Measurements from ENCODE around the gene KDM5D. TPM values are rescaled to one million over a fixed set of nuclear protein-coding genes. Genes with fewer than 3 reads are reported as not detected.

KDM5D gene
- total RNA-seq, 1 donor from 2014 or later = not detected

DNA sequence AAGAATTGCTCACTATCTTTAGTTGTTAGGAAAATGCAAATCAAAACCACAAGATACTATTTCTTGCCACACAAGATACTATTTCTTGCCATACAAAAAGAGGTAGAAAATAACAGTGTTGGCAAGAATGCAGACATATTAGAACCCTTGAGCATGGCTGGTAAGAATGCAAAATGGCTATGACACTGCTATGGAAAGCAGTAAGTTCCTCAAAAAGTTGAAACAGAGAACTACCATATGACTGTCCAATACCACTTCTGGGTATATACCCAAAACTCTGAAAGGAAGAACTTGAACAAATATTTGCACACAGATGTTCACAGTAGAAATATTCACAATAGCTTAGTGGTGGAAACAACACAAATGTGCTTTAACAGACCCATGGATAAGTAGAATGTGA lies 26.6 kb downstream of the KDM5D start:
- Mint-ChIP-seq H3K27me3 (no peaks in the 10 kb centered on the region), H3K36me3 (ENCODE audit: insufficient read depth) (no peaks in the 10 kb centered on the region), H3K4me3 (ENCODE audit: low read depth) (no peak overlapping the region), H3K4me1 (ENCODE audit: low read depth) (no peaks in the 10 kb centered on the region), H3K27ac (no peak overlapping the region), H3K9me3 (ENCODE audit: low read depth) (no peaks in the 10 kb centered on the region)
- DNase-seq (ENCODE audit: low spot score, unreplicated experiment) = no peak
- TF ChIP-seq, protein P1, sequence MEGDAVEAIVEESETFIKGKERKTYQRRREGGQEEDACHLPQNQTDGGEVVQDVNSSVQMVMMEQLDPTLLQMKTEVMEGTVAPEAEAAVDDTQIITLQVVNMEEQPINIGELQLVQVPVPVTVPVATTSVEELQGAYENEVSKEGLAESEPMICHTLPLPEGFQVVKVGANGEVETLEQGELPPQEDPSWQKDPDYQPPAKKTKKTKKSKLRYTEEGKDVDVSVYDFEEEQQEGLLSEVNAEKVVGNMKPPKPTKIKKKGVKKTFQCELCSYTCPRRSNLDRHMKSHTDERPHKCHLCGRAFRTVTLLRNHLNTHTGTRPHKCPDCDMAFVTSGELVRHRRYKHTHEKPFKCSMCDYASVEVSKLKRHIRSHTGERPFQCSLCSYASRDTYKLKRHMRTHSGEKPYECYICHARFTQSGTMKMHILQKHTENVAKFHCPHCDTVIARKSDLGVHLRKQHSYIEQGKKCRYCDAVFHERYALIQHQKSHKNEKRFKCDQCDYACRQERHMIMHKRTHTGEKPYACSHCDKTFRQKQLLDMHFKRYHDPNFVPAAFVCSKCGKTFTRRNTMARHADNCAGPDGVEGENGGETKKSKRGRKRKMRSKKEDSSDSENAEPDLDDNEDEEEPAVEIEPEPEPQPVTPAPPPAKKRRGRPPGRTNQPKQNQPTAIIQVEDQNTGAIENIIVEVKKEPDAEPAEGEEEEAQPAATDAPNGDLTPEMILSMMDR (IDR thresholded peaks at IDR 0.05; ENCODE audit: unreplicated experiment) = no peak

DNA sequence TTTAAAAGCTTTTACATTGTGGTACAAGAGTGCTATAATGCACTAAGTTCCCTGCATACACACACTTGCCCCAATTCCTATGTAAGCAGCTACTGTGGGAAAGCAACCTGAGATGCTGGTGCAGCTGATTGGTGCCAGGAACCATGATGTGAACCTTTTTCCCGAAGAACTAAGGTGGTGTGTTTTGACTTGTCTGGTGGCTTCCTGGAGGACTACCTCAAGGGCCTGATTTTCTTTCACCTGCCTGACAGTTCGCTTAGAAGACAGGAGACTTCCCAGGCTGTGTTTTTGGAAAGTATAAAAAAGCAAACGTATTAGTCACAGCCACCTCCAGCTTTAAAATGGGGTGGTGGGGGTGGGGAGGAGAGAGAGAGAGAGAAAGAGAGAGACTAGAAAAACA lies 27.4 kb downstream of the KDM5D start:
- Mint-ChIP-seq H3K36me3 (ENCODE audit: insufficient read depth) (no peaks in the 10 kb centered on the region), H3K27me3 (no peaks in the 10 kb centered on the region), H3K9me3 (ENCODE audit: low read depth) (no peaks in the 10 kb centered on the region)

DNA sequence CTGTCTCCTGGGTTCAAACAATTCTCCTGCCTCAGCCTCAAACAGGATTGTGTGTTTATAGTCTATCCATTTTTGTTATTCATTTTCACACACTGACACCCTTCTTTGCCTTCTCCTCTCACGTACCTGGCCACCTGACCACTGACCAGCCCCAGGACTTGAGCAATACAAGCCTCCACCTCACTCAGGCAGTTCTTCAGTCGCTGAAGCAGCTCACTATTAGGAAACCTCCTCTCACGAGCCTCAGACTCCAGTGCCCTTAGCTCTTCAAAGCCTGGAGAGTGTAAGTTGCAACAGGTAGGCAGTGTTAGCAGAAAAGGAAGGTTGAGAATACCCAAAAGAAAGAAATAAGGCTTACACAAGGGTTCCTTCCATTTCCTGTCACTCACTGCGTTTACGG lies 29.3 kb downstream of the KDM5D start:
- H3K27me3 Mint-ChIP-seq = no peaks in the 10 kb centered on the region
- TF ChIP-seq, protein P1 (IDR thresholded peaks at IDR 0.05; ENCODE audit: unreplicated experiment) = no peak
- DNase-seq (ENCODE audit: low spot score, unreplicated experiment) = no peak
- H3K9me3 Mint-ChIP-seq (ENCODE audit: low read depth) = no peaks in the 10 kb centered on the region
- no peak overlapping the region for H3K4me3 Mint-ChIP-seq (ENCODE audit: low read depth)
- H3K27ac Mint-ChIP-seq = no peak overlapping the region
- H3K4me1 Mint-ChIP-seq (ENCODE audit: low read depth) = no peaks in the 10 kb centered on the region
- H3K36me3 Mint-ChIP-seq (ENCODE audit: insufficient read depth) = no peaks in the 10 kb centered on the region

More for the DNA sequence above, 27.4 kb downstream of the KDM5D start:
- Mint-ChIP-seq H3K27ac (no peak overlapping the region), H3K4me1 (ENCODE audit: low read depth) (no peaks in the 10 kb centered on the region), H3K4me3 (ENCODE audit: low read depth) (no peak overlapping the region)
- DNase-seq (ENCODE audit: low spot score, unreplicated experiment) = no peak
- TF ChIP-seq, protein P1 (IDR thresholded peaks at IDR 0.05; ENCODE audit: unreplicated experiment) = no peak

DNA sequence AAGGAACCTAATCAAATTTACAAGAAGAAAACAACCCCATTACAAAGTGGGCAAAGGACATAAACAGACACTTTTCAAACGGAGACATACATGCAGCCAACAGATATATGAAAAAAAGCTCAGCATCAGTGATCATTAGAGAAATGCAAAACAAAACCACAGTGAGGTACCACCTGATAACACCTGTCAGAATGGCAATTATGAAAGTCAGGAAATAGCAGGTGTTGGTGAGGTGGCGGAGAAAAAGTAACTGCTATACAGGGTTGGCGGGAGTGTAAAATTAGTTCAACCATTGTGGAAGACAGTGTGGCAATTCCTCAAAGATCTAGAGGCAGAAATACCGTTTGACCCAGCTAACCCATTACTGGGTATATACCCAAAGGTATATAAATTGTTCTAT lies 31.1 kb downstream of the KDM5D start:
- TF ChIP-seq, protein P1 (IDR thresholded peaks at IDR 0.05; ENCODE audit: unreplicated experiment) = no peak
- Mint-ChIP-seq H3K4me3 (ENCODE audit: low read depth) (no peak overlapping the region), H3K9me3 (ENCODE audit: low read depth) (no peaks in the 10 kb centered on the region), H3K4me1 (ENCODE audit: low read depth) (no peaks in the 10 kb centered on the region), H3K36me3 (ENCODE audit: insufficient read depth) (no peaks in the 10 kb centered on the region), H3K27me3 (no peaks in the 10 kb centered on the region), H3K27ac (no peak overlapping the region)
- DNase-seq (ENCODE audit: low spot score, unreplicated experiment) = no peak

DNA sequence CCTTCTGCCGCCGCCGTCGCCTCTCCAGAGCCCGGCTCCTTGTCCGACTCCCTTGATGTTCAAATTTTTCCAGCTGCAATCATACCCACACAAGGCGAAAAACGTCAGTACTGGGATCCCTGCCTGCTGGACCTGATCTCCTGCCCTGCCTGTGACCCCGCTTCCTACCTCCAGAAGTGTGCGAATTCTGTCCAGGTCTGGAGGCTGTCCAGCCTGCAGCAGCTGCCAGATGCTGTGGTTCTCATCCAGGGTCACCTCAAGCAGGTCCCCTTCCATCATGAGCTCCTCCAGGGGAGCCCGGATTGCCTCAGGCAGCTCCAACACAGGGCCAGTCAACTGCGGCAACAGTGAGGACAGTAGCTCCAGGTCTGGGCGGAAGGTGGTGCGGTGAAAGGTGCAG lies 38.3 kb downstream of the KDM5D start:
- no peaks in the 10 kb centered on the region for H3K4me1 Mint-ChIP-seq (ENCODE audit: low read depth)
- TF ChIP-seq, protein P1 (IDR thresholded peaks at IDR 0.05; ENCODE audit: unreplicated experiment) = no peak
- H3K27ac Mint-ChIP-seq = no peak overlapping the region
- H3K27me3 Mint-ChIP-seq = no peaks in the 10 kb centered on the region
- no peaks in the 10 kb centered on the region for H3K36me3 Mint-ChIP-seq (ENCODE audit: insufficient read depth)
- no peak for DNase-seq (ENCODE audit: low spot score, unreplicated experiment)
- no peaks in the 10 kb centered on the region for H3K9me3 Mint-ChIP-seq (ENCODE audit: low read depth)
- H3K4me3 Mint-ChIP-seq (ENCODE audit: low read depth) = no peak overlapping the region
